ENCODE data around the gene TMEM231.

DNA sequence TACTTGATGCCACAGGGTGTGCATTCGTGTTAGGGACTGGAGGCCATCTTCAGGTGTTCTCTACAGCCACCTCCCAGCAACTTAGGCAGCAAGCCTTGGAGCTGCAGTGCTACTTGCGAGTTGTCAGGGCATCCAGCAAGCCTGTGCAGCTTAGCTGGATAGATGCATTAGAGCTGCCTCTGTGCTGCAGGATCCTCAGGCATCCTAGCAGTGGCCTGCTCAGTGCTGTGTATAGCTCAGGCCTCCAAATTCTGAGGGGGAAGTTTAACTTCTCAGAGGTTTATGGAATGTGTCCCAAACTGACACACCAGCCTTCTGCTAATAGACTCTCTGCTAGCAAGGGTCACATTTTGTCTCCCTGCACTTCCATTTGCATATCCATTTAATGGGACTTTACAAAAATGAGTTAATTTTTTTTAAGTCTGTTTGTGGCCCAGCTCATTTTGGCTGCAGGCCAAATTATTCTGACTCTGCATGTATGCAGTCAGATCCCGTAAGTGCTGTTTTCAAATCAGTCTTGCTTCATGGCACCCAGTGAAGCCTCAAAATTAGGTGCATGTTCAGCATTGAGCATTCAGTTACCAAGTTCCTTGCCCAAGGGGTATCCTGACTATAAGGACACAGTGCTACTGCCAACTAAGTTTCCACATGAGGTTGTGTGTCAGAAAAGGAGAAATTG lies 17.0 kb upstream of the TMEM231 start:
- TF ChIP-seq, protein P1, sequence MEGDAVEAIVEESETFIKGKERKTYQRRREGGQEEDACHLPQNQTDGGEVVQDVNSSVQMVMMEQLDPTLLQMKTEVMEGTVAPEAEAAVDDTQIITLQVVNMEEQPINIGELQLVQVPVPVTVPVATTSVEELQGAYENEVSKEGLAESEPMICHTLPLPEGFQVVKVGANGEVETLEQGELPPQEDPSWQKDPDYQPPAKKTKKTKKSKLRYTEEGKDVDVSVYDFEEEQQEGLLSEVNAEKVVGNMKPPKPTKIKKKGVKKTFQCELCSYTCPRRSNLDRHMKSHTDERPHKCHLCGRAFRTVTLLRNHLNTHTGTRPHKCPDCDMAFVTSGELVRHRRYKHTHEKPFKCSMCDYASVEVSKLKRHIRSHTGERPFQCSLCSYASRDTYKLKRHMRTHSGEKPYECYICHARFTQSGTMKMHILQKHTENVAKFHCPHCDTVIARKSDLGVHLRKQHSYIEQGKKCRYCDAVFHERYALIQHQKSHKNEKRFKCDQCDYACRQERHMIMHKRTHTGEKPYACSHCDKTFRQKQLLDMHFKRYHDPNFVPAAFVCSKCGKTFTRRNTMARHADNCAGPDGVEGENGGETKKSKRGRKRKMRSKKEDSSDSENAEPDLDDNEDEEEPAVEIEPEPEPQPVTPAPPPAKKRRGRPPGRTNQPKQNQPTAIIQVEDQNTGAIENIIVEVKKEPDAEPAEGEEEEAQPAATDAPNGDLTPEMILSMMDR (IDR thresholded peaks at IDR 0.05) = no peak
- no peak for TF ChIP-seq SIN3A (IDR thresholded peaks at IDR 0.05; ENCODE audit: borderline replicate concordance, insufficient read depth, low read depth, low read length)
